Smooth muscle cell (in vitro differentiated cells): Measurements from ENCODE around the gene TEX9. TPM values are rescaled to one million over a fixed set of nuclear protein-coding genes. Genes with fewer than 3 reads are reported as not detected.
"Not testable (repeated sequence)": the region's sequence is repeated elsewhere in the genome, so short reads cannot be mapped to it uniquely, and the experiment has no call there.

Source experiments
- DNase-seq: peaks from one replicate; lab custom pipeline; 2025; ENCODE audit not compliant: unreplicated experiment; lab: John Stamatoyannopoulos, UW
- H2AFZ ChIP-seq: fragments of 200-600 bp; sonication (generic); 2 replicates; pipeline ENCODE4 v1.6.0; 2016; ENCODE audit warnings: antibody characterized with exemption, low read depth, mild to moderate bottlenecking
- H3F3A ChIP-seq: fragments of 200-600 bp; sonication (generic); 2 replicates; pipeline ENCODE4 v1.6.0; 2017; ENCODE audit warnings: antibody characterized with exemption, low read depth
- H3K27ac ChIP-seq: fragments of 200-600 bp; sonication (generic); 2 replicates; pipeline ENCODE4 v1.5.1; 2016; ENCODE audit warnings: low read depth, mild to moderate bottlenecking
- H3K27me3 ChIP-seq: fragments of 200-600 bp; sonication (generic); 2 replicates; pipeline ENCODE4 v1.6.1; 2016; ENCODE audit warnings: low read depth, mild to moderate bottlenecking
- H3K36me3 ChIP-seq: fragments of 200-600 bp; sonication (generic); 2 replicates; pipeline ENCODE4 v1.5.1; 2016; ENCODE audit warnings: low read depth
- H3K4me1 ChIP-seq: fragments of 200-600 bp; sonication (generic); 2 replicates; pipeline ENCODE4 v1.5.1; 2016; ENCODE audit warnings: low read depth
- H3K4me2 ChIP-seq: fragments of 200-600 bp; sonication (generic); 2 replicates; pipeline ENCODE4 v1.6.0; 2016; ENCODE audit warnings: mild to moderate bottlenecking
- H3K4me3 ChIP-seq: fragments of 200-600 bp; sonication (generic); 2 replicates; pipeline ENCODE4 v1.5.1; 2016; ENCODE audit warnings: mild to moderate bottlenecking
- H3K79me2 ChIP-seq: fragments of 200-600 bp; sonication (generic); 2 replicates; pipeline ENCODE4 v1.6.0; 2016; ENCODE audit warnings: low read depth, mild to moderate bottlenecking
- H3K9ac ChIP-seq: fragments of 200-600 bp; sonication (generic); 2 replicates; pipeline ENCODE4 v1.6.0; 2016; ENCODE audit warnings: low read depth
- H3K9me3 ChIP-seq: fragments of 200-600 bp; sonication (generic); replicated peaks from 2 replicates; pipeline ENCODE4 v1.5.1; 2016; ENCODE audit warnings: low read depth
- H4K20me1 ChIP-seq: fragments of 200-600 bp; sonication (generic); 2 replicates; pipeline ENCODE4 v1.6.0; 2016; ENCODE audit warnings: low read depth
- CTCF ChIP-seq: fragments of 200-600 bp; sonication (generic); IDR thresholded peaks from 2 replicates; pipeline ENCODE4 v1.5.1; 2017; ENCODE audit warnings: borderline replicate concordance, mild to moderate bottlenecking, antibody characterized with exemption; ENCODE audit not compliant: insufficient read depth, poor library complexity, severe bottlenecking
- WGBS: methylation state at CpG from one replicate; pipeline ENCODE4 v1.1.7; 2016; ENCODE audit warnings: low lambda C conversion rate; 5-methylcytosine and 5-hydroxymethylcytosine counted together
- polyA plus RNA-seq: library from polyadenylated mRNA; unstranded; fragments of >200 nt; fragmentation: Nextera tagmentation; extraction: Ambion mirVana; gene quantifications from 2 replicates; pipeline ENCODE4 v1.2.1, GENCODE V29; 2016
- total RNA-seq: library from RNA; depleted of rRNA; stranded (reverse); fragments of >200 nt; gene quantifications from 2 replicates; pipeline ENCODE4 v1.2.3, GENCODE V29; 2014

TEX9 gene
- total RNA-seq (5.3 and 11.3 TPM in 2 replicates), polyA plus RNA-seq (4.0 and 5.0 TPM in 2 replicates)

- peak within 1 kb of the TSS; percentile 67 for H3K4me3 ChIP-seq
- peaks cover 6% of the 10 kb centered on the region for H3K4me1 ChIP-seq
- H3K9me3 ChIP-seq = no peaks in the 10 kb centered on the region
- H3K36me3 ChIP-seq = no peaks in the 10 kb centered on the region
- H3K27me3 ChIP-seq = no peaks in the 10 kb centered on the region
- DNase-seq = peak; percentile 36
- no peaks in the 10 kb centered on the region for H3K79me2 ChIP-seq
- peak within 1 kb of the TSS; percentile 99 for H2AFZ ChIP-seq
- no peaks in the 10 kb centered on the region for H3F3A ChIP-seq
- WGBS = under 1% methylated on average over 45 of the region's 45 CpGs
- no peak for TF ChIP-seq CTCF
- no peak within 1 kb of the TSS for H3K27ac ChIP-seq
- no peaks in the 10 kb centered on the region for H4K20me1 ChIP-seq
- peak within 1 kb of the TSS; percentile 51 for H3K9ac ChIP-seq
- peak within 1 kb of the TSS; percentile 92 for H3K4me2 ChIP-seq
These were observed at the start of gene TEX9 for GRCh38 chr15:56365075-56365711. TEX9 (plus strand) TSS chr15:56365426; CDS start chr15:56365451, 25 bp downstream.

- H3K9ac ChIP-seq, H2AFZ ChIP-seq, H3K36me3 ChIP-seq, H4K20me1 ChIP-seq, H3F3A ChIP-seq, H3K4me3 ChIP-seq, H3K27me3 ChIP-seq, H3K79me2 ChIP-seq, DNase-seq, H3K4me2 ChIP-seq, H3K4me1 ChIP-seq, H3K27ac ChIP-seq, H3K9me3 ChIP-seq: not testable (repeated sequence)
- WGBS = 70% methylated on average over 18 of the region's 18 CpGs
These were observed 48.7 kb upstream of the TEX9 start for GRCh38 chr15:56316561-56316960.

- Histone ChIP-seq H3K9me3 (no peaks in the 10 kb centered on the region), H3K4me3 (no peak overlapping the region), H3K79me2 (no peaks in the 10 kb centered on the region), H3K4me1 (no peaks in the 10 kb centered on the region), H3K4me2 (no peak overlapping the region), H3K27me3 (no peaks in the 10 kb centered on the region), H4K20me1 (no peaks in the 10 kb centered on the region), H3K9ac (no peak overlapping the region), H2AFZ (no peak overlapping the region), H3K36me3 (no peaks in the 10 kb centered on the region), H3K27ac (no peak overlapping the region), H3F3A (no peaks in the 10 kb centered on the region)
- no peak for DNase-seq
- no peak for TF ChIP-seq CTCF
These were observed 44.9 kb upstream of the TEX9 start for GRCh38 chr15:56320316-56320715.

- no peak overlapping the region for H3K27ac ChIP-seq
- no peak overlapping the region for H2AFZ ChIP-seq
- H3K79me2 ChIP-seq = no peaks in the 10 kb centered on the region
- no peak overlapping the region for H3K9ac ChIP-seq
- no peaks in the 10 kb centered on the region for H3K9me3 ChIP-seq
- H3K36me3 ChIP-seq = no peaks in the 10 kb centered on the region
- no peaks in the 10 kb centered on the region for H4K20me1 ChIP-seq
- no peak overlapping the region for H3K4me2 ChIP-seq
- H3K27me3 ChIP-seq = no peaks in the 10 kb centered on the region
- no peak for DNase-seq
- H3K4me1 ChIP-seq = no peaks in the 10 kb centered on the region
- 57% methylated on average over 3 of the region's 3 CpGs for WGBS
- H3F3A ChIP-seq = no peaks in the 10 kb centered on the region
- H3K4me3 ChIP-seq = no peak overlapping the region
- no peak for TF ChIP-seq CTCF
These were observed 44.4 kb upstream of the TEX9 start for GRCh38 chr15:56320861-56321260.
